GM20431 (cell line): ENCODE measurements around the gene FPGS.

Experiments
- in situ Hi-C: fragments of 300-500 bp; cut with MseI, MboI; formaldehyde crosslinking; loops from one replicate; pipeline ENCODE4 v1.15.0; 2020; ENCODE audit warnings: low sequenced_read_pairs; ENCODE audit not compliant: unreplicated experiment

Gene FPGS

DNA sequence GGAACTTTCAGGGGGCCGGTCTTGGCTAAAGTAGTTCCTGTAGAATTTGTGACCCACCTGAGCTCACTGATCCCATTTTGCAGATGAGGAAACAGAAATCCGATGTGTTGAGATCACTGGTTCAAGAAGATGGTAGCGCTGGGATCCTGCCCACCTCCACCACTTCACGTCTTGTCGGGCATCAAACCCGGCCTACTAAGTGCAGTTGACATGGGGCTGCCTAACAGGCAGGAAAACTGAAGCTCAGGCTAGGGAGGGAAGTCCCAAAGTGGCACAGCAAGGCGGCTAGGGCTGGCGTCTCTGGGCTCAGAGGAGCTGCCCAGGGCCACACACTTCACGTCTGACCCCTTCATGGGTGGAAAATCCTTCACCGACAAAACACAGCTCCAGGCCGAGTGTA is 52.3 kb downstream of the FPGS start:
- in situ Hi-C loops = no loop called here

DNA sequence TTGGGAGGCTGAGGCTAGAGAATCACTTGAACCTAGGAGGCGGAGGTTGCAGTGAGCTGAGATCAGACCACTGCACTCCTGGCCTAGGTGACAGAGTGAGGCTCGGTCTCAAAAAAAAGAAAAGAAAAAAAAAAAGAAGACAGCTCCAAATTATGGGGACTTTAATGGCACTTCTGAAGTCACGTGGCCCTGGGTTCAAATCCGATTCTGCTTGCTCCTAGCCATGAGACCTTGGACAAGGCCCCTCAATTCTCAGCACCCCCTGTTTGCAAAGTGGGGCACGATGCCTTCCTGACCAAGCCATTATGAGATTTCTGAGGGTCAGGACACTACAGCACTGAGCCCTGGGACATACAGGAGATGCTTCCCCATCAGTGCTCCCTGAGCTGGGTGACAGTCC is 52.8 kb downstream of the FPGS start:
- in situ Hi-C loops = no loop called here

DNA sequence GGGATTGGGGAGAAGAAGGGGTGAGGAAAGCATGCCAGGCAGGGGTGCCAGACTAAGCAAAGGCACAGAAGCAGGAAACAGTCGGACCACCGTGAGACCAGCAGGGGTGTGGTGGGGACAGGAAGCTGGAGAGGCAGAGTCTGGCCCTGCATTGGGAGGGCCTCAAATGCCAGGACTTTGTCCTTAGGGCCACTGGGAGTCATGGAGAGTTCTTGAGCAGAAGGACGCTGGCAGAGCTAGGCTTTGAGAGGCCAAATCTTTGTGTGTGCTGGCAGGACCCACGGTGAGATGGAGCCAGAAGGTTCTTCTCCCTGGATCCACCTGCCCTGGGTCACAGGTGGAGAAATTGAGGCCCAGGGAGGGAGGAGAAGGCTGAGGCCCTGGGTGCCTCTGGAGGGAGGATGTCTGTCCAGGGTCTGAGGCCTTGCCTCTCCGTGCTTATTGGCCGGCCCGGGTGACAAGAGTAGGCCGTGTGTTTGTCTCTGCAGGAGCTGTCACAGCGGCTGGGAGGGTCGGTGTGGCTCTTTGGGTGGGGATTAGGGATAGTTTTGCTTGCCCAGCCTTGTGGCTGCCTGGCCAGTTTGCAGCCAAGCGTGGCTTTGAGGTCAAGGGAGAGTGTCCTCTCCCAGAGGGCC is 53.5 kb downstream of the FPGS start:
- in situ Hi-C loops = no loop called here

DNA sequence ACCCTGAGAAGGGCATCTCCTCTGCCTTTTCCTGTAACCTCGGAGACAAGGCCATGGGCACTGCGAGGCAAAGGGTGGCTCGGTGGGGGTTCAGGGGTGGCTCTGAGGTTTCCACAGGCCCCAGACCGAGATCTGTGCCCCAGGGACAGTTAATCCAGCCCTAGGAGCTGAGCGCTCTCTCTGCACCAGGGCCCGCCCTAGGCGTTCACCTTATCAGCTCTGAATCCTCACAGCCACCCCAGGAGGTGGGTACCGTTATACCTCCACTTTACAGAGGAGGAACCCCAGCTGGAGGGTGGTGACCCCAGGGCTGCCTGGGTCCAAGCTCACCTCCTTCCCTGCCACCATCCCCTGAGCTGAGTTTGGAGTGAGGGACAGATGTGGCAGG is 54.0 kb downstream of the FPGS start:
- in situ Hi-C loops = no loop called here

DNA sequence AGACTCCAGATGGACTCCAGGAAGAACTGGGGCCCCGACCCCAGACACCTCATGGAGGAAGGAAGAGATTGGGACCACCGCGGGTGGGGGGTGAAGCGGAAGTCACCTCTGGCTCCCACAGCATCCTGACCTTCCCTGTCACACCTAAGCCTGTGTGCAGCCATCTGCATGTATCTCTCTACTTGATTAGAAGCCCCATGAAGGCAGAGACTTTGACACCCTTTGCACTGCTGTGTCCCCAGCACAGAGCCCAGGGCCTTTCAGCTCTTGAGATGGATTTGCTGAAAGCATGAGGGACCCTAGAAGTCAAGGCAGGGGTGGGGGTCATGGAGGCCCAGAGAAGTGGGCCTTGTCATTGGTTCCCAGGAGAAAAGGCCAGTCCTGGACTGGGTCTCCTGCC is 54.6 kb downstream of the FPGS start:
- in situ Hi-C loops = no loop called here

DNA sequence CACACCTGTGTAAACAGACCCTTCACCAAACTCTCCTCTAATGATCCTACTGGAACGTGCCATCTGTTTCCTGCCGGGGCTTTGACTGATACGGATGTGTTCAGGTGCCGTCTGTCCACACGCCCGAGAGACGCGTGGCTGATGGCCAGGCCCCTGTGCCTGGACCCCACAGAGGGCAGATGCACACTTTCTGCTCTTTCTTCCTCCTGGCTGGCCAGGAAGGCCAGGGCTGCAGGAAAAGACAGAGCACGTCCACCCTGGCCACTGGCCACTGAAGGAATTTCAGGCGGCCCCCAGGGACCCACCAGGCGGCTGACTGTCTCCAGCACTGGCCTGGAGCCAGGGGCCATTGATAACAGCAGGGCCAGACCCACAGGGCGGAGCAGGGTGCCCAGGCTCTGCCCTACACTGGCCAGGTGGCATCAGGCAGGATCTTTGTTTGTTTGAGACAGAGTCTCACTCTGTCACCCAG is 55.4 kb downstream of the FPGS start:
- in situ Hi-C loops = no loop called here

DNA sequence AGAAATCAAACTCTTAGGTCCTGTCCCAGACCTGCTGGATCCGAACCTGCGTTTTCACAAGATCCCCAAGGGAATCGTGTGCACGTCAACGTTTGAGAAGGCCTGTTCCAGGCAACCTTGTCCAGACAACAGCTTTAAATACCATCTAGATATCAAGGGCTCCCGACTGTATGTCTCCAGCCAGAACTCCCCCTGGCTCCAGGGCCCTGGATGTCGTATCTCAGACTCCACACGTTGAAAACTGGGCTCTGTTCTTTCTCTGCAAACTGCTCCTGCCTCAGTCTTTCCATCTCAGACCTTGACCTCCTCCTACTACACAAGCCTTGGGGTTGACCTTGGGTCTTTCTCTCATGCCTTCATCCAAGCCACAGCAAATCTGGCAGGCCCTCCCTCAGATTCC is 57.6 kb downstream of the FPGS start:
- in situ Hi-C loops = no loop called here

DNA sequence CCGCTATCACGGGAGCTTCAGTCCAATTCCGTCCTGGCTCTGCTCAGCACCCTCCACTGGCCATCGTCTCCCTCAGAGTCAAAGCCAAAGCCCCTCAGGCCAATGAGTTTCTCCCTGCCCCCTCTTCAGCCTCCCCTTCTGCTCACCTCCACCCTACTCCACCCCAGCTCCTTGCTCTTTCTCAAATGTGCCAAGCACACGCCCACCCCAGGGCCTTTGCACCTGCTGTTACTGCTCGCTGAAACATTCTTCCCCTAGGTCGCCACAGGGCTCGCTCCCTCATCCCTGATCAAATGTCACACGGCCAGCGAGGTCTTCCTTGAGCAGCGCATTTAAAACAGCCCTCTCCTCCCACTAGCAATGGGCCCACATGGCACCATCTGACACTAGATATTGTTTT is 58.1 kb downstream of the FPGS start:
- in situ Hi-C loops = no loop called here

DNA sequence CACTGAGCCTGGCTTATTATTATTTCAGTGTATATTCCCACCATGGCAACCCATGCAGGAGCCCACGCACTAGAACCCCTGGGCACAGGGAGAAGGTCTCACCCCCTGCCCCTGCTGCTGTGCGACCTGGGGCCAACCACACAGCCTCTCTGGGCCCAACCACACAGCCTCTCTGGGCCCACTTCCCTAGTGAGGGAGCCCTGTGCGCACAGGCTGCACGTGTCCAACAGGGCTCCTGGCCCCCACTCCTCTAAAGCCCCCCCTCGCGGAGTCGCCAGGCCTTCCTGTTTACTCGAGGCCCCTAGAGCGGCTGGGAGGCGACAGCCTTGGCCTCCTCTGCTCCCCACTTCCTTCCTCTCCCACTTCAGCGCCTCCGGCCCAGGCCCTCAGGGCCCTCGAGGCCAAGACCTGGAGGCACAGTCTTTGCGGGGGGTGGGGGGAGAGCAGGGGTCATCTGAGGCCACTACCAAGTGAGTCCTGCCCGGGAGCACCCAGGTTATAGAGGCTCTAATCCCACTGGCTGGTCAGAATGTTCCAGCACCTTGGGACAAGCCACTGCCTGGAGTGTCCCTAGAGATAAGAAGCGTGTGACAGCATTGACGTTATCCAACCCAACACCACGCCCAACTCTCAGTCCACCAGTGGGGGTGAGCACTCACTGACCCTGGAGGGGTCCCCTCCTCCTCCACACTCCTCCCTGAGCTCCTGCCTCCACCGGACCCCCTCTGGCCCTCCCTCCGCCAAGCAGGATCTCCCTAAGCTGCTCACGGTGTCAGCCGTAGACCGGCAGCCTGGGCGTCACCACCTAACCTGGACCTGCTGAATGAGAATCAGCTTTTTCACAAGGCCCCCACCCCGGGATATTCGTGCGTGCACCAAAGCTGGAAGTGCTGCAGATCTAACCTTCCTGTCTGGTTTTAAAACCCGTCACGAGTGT is 59.7 kb downstream of the FPGS start:
- in situ Hi-C loops = no loop called here

DNA sequence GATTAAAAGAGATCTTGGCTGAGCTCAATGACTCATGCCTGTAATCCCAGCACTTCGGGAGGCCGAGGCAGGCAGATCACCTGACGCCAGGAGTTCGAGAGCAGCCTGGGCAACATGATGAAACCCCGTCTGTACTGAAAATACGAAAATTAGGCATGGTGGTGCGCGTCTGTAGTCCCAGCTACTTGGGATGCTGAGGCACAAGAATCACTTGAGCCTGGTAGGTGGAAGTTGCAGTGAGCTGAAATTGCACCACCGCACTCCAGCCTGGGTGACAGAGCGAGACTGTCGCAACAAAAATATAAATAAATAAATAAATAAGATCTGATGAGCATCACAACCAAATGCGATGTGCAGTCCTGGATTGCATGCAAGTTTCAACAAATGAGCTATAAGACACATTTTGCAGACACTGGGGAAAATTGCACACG is 60.5 kb downstream of the FPGS start:
- in situ Hi-C loops = no loop called here
